Measurements from ENCODE around the gene HACD2.
A peak's percentile ranks its signal among the peaks of the same experiment; 100 is the strongest.

The HACD2 gene

DNA sequence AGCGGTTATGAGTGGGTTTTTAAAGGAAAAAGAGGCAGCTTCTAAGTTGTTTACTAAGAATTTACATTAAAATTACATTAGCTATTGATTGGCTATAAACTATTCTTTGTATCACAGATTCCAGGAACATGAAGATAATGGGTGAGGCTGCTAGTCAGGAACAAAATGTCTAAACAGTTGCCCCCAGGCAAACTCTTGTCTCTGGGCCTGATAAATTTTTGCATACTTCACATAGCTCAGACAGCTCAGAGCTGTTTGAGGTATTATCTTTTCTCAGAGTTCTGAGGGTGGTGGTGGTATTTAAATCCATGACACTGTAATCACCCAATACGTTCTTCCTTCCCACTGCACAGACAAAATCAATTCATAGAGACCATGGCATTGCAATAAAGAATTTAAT lies 2.1 kb upstream of the HACD2 start:
- H3K4me3 ChIP-seq (ENCODE audit: low read depth, low read length) = no peak overlapping the region
- peak; percentile 74 for DNase-seq (ENCODE audit: low read depth)

DNA sequence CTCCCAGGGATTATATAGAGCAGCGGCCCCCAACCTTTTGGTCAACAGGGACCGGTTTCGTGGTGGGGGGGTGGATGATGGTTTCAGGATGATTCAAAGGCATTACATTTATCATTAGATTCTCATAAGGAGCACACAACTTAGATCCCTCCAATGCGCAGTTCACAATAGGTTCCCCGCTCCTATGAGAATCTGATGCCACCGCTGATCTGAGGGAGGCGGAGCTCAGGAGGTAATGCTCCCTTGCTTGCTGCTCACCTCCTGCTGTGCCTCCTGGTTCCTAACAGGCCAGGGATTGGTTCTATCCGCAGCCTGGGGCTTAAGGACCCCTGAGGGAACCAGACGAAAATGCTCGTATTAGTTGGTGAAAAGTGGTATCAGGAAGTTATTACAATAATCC lies 1.3 kb upstream of the HACD2 start:
- TF ChIP-seq, protein P1, sequence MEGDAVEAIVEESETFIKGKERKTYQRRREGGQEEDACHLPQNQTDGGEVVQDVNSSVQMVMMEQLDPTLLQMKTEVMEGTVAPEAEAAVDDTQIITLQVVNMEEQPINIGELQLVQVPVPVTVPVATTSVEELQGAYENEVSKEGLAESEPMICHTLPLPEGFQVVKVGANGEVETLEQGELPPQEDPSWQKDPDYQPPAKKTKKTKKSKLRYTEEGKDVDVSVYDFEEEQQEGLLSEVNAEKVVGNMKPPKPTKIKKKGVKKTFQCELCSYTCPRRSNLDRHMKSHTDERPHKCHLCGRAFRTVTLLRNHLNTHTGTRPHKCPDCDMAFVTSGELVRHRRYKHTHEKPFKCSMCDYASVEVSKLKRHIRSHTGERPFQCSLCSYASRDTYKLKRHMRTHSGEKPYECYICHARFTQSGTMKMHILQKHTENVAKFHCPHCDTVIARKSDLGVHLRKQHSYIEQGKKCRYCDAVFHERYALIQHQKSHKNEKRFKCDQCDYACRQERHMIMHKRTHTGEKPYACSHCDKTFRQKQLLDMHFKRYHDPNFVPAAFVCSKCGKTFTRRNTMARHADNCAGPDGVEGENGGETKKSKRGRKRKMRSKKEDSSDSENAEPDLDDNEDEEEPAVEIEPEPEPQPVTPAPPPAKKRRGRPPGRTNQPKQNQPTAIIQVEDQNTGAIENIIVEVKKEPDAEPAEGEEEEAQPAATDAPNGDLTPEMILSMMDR (conservative IDR thresholded peaks at IDR 0.05; ENCODE audit: low read depth, low read length) = no peak
- DNase-seq (ENCODE audit: low read depth) = peak; percentile 80
- H3K4me3 ChIP-seq (ENCODE audit: low read depth, low read length) = peak overlapping the region; percentile 69

More for the DNA sequence above, 2.1 kb upstream of the HACD2 start:
- TF ChIP-seq, protein P1 (conservative IDR thresholded peaks at IDR 0.05; ENCODE audit: low read depth, low read length) = no peak

DNA sequence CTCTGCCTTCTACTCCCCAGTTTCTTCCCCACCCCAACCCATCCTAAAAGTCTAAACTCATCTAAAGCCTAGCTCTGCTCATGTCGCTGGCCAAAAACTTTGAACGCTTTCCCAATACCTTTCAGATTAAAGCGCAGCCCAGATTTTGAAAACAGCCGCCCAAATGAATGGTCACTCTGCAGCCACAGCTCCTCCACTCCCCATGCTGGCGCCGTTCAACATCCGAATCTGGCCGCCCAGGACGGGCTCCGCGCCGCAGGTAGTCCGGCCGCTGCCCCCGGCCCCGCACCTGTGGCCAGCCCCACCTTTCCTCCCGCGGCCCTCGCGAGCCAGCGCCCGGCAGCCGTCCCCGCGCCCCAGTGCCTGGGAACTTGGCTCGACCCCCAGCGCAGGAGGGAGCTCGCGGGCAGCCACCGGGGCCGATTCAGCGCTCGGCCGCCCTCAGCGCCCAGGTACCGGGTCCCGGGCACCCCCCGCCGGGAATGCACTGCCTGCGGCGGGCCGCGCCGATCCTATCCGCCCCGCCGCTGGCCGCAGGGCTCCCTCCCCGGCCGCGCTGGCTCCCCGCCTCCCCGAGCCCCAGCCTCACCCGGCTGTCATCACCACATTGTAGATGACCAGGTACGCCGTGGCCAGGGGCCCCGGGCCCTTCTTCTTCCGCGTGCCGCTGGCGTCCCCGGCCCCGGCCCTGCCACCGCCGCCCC lies 417 bp downstream of the HACD2 start:
- TF ChIP-seq, protein P1 (conservative IDR thresholded peaks at IDR 0.05; ENCODE audit: low read depth, low read length) = no peak
- peak; percentile 34 for DNase-seq (ENCODE audit: low read depth)
- peak overlapping the region; percentile 69 for H3K4me3 ChIP-seq (ENCODE audit: low read depth, low read length)

DNA sequence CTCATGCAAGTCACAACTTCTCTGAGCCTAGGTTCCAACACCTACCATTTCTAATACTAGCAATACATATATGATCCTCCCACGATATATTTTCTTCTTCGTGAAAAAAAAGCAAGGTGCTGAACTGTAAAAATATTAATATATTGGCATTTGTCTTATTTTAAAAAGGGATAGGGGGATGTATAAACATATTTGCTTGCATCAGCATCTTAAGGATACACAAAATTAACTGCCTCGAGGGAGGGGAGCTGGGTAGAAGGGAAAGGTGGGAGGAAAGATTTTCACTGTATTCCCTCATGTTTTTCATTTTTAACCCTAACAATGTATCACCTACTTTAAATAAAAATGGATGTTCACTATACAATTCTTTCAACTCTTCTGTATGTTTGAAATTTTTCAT lies 1.3 kb downstream of the HACD2 start:
- H3K4me3 ChIP-seq (ENCODE audit: low read depth, low read length) = no peak overlapping the region
- TF ChIP-seq, protein P1 (conservative IDR thresholded peaks at IDR 0.05; ENCODE audit: low read depth, low read length) = no peak
- no peak for DNase-seq (ENCODE audit: low read depth)

DNA sequence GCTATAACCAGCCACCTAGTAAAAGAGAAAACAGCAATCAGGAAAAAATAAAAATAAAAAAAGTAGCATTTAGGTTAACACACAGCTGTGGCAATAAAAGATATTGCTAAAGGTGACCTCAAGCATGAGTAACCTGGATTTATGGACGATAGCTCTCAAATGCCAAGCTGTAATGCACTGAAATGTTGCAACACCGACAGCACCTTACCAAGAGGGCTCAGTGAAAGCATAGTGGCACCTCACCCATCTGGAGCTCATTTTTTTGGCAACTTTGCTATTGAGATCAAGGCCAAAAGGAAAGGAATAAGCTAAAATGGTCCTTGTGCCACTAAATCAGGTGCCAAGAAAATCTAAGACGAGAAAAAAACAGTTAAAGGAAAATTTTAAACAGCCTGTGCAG lies 2.5 kb downstream of the HACD2 start:
- H3K4me3 ChIP-seq (ENCODE audit: low read depth, low read length) = no peak overlapping the region
- no peak for DNase-seq (ENCODE audit: low read depth)
- TF ChIP-seq, protein P1 (conservative IDR thresholded peaks at IDR 0.05; ENCODE audit: low read depth, low read length) = no peak

DNA sequence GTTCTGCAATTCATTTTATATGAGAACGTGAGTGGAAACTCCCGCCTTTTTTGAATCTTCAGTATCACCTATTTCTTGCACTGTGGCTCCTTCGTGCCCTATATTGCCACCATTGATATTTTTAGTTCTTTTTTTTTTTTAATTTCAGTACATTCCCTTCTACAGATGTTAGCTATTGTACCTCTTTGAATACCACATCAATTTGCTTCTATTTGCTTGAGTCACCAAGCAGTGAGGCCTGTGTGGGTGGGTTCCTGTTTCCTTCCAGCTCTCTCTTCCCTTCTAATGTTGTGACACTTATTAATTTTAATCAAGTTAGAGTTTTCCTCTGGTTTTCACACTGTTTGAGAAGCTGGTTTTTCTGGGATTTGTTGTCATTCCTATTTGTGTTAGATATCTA lies 8.7 kb downstream of the HACD2 start:
- no peak overlapping the region for H3K4me3 ChIP-seq (ENCODE audit: low read depth, low read length)
- TF ChIP-seq, protein P1 (conservative IDR thresholded peaks at IDR 0.05; ENCODE audit: low read depth, low read length) = no peak
- peak; percentile 38 for DNase-seq (ENCODE audit: low read depth)

DNA sequence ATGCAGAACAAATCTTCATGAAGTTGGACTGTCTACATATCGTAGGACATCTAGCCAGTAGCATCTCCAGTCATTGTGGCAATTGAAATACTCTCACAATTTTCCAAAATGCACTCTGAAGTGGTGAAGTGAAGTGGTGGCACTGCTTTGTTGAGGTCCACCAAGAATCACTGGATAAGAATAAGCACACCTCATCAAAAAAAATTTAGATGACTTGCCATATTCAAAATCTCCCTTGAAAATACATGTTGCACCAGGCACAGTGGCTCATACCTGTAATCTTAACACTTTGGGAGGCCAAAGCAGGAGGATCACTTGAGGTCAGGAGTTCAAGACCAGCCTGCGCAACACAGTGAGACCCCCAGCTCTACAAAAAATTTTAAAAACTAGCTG lies 12.9 kb downstream of the HACD2 start:
- TF ChIP-seq, protein P1 (conservative IDR thresholded peaks at IDR 0.05; ENCODE audit: low read depth, low read length) = no peak
- no peak overlapping the region for H3K4me3 ChIP-seq (ENCODE audit: low read depth, low read length)
- no peak for DNase-seq (ENCODE audit: low read depth)

Measured in choroid plexus epithelial cell (primary cell).